Gastroesophageal sphincter (tissue), 3 donors: ENCODE results near the gene WWTR1.

Experiments
- EP300 ChIP-seq: sonication (generic); formaldehyde crosslinking; IDR thresholded peaks from one replicate; pipeline ENCODE4 v1.6.1; 2017; ENCODE audit warnings: antibody characterized with exemption, mild to moderate bottlenecking
- POLR2A ChIP-seq, 2 donors: fragments of 450-650 bp; IDR thresholded peaks; one replicate each; pipeline ENCODE4 v1.6.1; 2017; ENCODE audit warnings: antibody characterized with exemption in 2 of 2, mild to moderate bottlenecking in 2 of 2, moderate library complexity in 1 of 2
- TF ChIP-seq, protein P1 (sequence below), 4 experiments: fragments of 200-600 bp in 2 of 4; fragments of 450-650 bp in 2 of 4; sonication (generic) in 1 of 4; IDR thresholded peaks; one replicate each; pipeline ENCODE4 v1.5.1; 2017 to 2019; ENCODE audit warnings: antibody characterized with exemption in 4 of 4, mild to moderate bottlenecking in 2 of 4, moderate library complexity in 2 of 4

GRCh38 chr3:149655826-149656574 lies 1.8 kb downstream of the WWTR1 start:
- no peak for TF ChIP-seq POLR2A (IDR thresholded peaks at IDR 0.05)
- TF ChIP-seq, protein P1, sequence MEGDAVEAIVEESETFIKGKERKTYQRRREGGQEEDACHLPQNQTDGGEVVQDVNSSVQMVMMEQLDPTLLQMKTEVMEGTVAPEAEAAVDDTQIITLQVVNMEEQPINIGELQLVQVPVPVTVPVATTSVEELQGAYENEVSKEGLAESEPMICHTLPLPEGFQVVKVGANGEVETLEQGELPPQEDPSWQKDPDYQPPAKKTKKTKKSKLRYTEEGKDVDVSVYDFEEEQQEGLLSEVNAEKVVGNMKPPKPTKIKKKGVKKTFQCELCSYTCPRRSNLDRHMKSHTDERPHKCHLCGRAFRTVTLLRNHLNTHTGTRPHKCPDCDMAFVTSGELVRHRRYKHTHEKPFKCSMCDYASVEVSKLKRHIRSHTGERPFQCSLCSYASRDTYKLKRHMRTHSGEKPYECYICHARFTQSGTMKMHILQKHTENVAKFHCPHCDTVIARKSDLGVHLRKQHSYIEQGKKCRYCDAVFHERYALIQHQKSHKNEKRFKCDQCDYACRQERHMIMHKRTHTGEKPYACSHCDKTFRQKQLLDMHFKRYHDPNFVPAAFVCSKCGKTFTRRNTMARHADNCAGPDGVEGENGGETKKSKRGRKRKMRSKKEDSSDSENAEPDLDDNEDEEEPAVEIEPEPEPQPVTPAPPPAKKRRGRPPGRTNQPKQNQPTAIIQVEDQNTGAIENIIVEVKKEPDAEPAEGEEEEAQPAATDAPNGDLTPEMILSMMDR (IDR thresholded peaks at IDR 0.05): peak in 1 of 4 experiments; percentile 15
- TF ChIP-seq EP300: no peak
